Lower lobe of right lung (tissue), 2 donors: ENCODE results near the gene AJM1. TPM values are rescaled to one million over a fixed set of nuclear protein-coding genes. Genes with fewer than 3 reads are reported as not detected.

Experiments
- ATAC-seq, 2 donors: fragments of 200-7000 bp; cut with Tn5 transposase; one replicate each; pipeline ENCODE4 v1.9.1; 2020 to 2022; ENCODE audit warnings: mild to moderate bottlenecking in 2 of 2, moderate library complexity in 2 of 2
- DNase-seq: peaks from one replicate; pipeline ENCODE4 v3.0.0-alpha.2; 2020
- H3K27ac ChIP-seq: fragments of 200-600 bp; one replicate; pipeline ENCODE4 v1.8.0; 2022
- H3K27me3 ChIP-seq: fragments of 200-600 bp; one replicate; pipeline ENCODE4 v1.8.0; 2022; ENCODE audit warnings: low read depth
- H3K36me3 ChIP-seq: fragments of 200-600 bp; one replicate; pipeline ENCODE4 v1.8.0; 2022; ENCODE audit warnings: mild to moderate bottlenecking
- H3K4me1 ChIP-seq: fragments of 200-600 bp; one replicate; pipeline ENCODE4 v1.8.0; 2022
- H3K4me3 ChIP-seq: fragments of 200-600 bp; one replicate; pipeline ENCODE4 v1.8.0; 2022; ENCODE audit warnings: mild to moderate bottlenecking
- H3K9me3 ChIP-seq: fragments of 200-600 bp; one replicate; pipeline ENCODE4 v1.8.0; 2022
- intact Hi-C: fragments of 100-400 bp; cut with DNase I; formaldehyde crosslinking; loops from one replicate; pipeline ENCODE4 v1.11.0; 2022
- total RNA-seq: library from RNA; stranded (reverse); fragmentation: NEBNext Ultra II Directional; extraction: Animal tissue kit (Norgen Biotek cat#: 25700); gene quantifications from one replicate; pipeline ENCODE4 v1.2.1, GENCODE V29; 2021
- TF ChIP-seq, protein P1 (sequence below): fragments of 200-600 bp; IDR thresholded peaks from one replicate; pipeline ENCODE4 v1.8.0; 2022; ENCODE audit warnings: antibody characterized with exemption, mild to moderate bottlenecking
- donor health status: DM: no; HTN: yes; CAD: no; lungs with severe emphysema.

Gene AJM1
- total RNA-seq, 1 donor from 2014 or later = 3.5 TPM

DNA sequence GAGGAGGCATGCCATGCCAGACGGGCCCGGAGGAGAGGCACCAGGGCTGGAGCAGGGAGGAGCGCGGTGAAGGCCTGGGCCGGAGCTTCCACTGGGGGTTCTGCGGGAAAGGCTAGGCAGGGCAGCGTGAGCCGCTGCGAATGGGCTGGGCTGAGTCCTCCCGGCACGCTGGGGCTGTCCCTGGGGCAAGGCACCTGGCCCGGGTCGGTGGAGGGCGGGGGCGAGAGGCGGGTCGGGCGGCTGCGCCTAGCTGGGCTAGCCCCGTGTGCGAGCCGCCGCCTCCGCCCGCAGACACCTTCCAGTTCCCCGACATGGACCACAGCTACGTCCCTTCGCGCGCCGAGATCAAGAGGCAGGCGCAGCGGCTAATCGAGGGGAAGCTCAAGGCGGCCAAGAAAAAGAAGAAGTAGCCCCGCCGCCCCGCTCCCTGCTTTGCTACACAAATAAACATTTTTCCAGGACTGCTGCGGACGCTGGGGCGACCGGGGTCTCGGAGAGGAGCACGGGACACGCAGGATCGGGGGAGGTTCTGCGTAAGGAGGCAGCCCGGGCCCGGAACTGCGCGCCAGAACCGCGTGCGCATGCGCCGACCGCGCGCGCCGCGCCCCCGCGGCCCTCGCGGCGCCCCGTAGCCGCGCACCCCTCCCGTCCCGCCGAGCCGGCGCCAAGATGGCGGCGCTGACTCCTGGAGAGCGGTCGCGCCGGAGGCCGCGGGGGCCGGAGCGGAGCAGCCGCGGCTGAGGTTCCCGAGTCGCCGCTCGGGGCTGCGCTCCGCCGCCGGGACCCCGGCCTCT, 34.8 kb upstream of the AJM1 start, which contains the start of gene RABL6:
Gene RABL6, plus strand, starts transcription at position 668 of the 794 bp plus-strand sequence. CDS start 249 bp downstream, outside the sequence.
- peak within 1 kb of the TSS; percentile 92 for H3K4me3 ChIP-seq
- peaks cover 34% of the 10 kb centered on the region for H3K4me1 ChIP-seq
- TF ChIP-seq, protein P1, sequence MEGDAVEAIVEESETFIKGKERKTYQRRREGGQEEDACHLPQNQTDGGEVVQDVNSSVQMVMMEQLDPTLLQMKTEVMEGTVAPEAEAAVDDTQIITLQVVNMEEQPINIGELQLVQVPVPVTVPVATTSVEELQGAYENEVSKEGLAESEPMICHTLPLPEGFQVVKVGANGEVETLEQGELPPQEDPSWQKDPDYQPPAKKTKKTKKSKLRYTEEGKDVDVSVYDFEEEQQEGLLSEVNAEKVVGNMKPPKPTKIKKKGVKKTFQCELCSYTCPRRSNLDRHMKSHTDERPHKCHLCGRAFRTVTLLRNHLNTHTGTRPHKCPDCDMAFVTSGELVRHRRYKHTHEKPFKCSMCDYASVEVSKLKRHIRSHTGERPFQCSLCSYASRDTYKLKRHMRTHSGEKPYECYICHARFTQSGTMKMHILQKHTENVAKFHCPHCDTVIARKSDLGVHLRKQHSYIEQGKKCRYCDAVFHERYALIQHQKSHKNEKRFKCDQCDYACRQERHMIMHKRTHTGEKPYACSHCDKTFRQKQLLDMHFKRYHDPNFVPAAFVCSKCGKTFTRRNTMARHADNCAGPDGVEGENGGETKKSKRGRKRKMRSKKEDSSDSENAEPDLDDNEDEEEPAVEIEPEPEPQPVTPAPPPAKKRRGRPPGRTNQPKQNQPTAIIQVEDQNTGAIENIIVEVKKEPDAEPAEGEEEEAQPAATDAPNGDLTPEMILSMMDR = no peak
- peaks cover under 1% of the 10 kb centered on the region for H3K27me3 ChIP-seq
- peak within 1 kb of the TSS; percentile 92 for H3K27ac ChIP-seq
- ATAC-seq = peak; percentile 92 to 93
- H3K9me3 ChIP-seq = no peaks in the 10 kb centered on the region
- DNase-seq = peak; percentile 83
- peaks cover 12% of the 10 kb centered on the region for H3K36me3 ChIP-seq
- intact Hi-C loops = no loop called here

DNA sequence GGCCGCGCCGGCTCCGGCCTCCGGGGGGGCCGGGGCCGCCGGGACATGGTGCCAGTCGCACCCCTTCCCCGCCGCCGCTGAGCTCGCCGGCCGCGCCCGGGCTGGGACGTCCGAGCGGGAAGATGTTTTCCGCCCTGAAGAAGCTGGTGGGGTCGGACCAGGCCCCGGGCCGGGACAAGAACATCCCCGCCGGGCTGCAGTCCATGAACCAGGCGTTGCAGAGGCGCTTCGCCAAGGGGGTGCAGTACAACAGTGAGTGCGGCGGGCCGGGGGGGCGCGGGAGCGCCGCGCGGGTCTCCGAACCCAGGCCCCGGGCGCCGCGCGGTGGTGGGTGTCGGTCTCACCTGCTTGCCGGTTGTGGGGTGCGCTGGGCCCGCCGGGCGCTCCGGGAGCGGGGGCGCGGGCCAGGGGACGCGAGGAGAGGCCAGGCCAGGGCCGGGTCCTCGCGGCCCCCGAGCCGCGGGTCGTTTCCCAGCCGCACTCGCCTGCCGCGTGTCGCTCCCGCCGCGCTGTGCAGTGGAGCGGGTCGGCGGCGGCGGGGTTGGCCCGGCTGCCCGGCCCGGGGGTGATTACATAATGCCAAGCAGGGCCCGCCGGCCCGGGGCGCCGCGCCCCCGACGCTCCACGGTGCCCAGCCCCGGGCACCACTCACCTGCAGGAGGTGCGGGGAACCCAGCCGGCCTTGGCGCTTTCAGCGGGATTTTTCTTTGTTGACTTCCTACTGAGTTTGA, 34.0 kb upstream of the AJM1 start:
- H3K27me3 ChIP-seq = no peaks in the 10 kb centered on the region
- H3K4me1 ChIP-seq = peaks cover 34% of the 10 kb centered on the region
- peak overlapping the region; percentile 92 for H3K4me3 ChIP-seq
- DNase-seq = peak; percentile 62
- ATAC-seq = peak; percentile 16 to 46
- TF ChIP-seq, protein P1 = no peak
- H3K27ac ChIP-seq = peak overlapping the region; percentile 92
- no peaks in the 10 kb centered on the region for H3K9me3 ChIP-seq
- peaks cover 12% of the 10 kb centered on the region for H3K36me3 ChIP-seq
- intact Hi-C loops = no loop called here

DNA sequence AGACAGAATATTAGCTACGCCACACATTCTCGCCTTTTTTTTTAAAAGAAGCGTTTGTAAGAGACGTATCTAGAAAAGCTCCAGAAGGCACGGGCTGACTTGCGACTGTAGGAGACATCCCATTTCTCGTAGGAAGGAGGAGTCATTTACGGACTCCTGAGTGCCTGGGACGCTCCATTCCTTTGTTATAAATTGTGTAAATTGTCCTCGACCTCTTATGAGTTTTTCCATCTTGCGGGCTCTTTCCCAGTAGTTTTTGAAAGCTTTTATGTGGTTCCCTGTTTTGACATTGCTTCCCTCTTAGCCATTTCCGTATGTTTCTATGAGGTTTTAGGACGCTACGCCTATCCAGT, 33.5 kb upstream of the AJM1 start:
- peak overlapping the region; percentile 92 for H3K27ac ChIP-seq
- ATAC-seq (no peak), DNase-seq (peak; percentile 5)
- intact Hi-C loops = no loop called here
- peaks cover 34% of the 10 kb centered on the region for H3K4me1 ChIP-seq
- no peaks in the 10 kb centered on the region for H3K9me3 ChIP-seq
- no peaks in the 10 kb centered on the region for H3K27me3 ChIP-seq
- H3K4me3 ChIP-seq = peak overlapping the region; percentile 92
- peaks cover 12% of the 10 kb centered on the region for H3K36me3 ChIP-seq
- TF ChIP-seq, protein P1 = no peak

DNA sequence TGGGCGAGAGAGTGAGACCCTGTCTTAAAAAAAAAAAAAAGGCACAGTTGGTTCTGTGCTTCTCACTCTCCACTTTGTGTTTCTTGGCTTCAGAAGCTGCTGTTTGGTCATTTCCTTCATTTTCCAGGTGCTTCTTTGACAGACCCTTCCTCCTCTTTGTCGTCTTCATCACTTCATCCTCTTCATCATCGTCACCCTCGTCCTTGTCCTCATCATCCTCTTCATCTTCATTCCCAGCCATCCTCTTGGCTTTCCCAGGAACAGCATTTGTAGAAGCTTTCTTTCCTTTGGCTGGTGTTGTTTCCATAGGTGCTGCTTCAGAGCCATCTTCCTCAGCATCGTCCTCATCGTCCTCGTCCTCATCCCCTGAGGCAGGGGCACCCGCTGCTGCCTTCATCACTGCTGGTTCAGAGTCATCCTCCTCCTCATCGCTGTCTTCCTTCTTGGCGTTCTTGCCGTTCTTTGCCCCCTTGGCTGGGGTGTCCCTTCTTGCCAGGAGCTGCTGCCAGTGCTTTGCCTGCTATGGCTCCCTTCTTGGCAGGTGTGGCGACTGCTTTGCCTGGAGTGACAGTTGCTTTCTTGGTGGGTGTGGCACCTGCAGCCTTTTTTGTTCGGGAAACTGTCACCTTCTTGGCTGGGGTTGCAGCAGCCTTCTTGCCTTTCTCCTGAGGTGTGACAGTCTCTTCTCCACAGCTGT, 27.4 kb upstream of the AJM1 start:
- Histone ChIP-seq H3K4me3 (no peak overlapping the region), H3K27ac (no peak overlapping the region), H3K36me3 (peaks cover 22% of the 10 kb centered on the region), H3K27me3 (no peaks in the 10 kb centered on the region), H3K4me1 (peaks cover 7% of the 10 kb centered on the region), H3K9me3 (no peaks in the 10 kb centered on the region)
- intact Hi-C loops = no loop called here
- DNase-seq (no peak), ATAC-seq (no peak)
- TF ChIP-seq, protein P1 = no peak

DNA sequence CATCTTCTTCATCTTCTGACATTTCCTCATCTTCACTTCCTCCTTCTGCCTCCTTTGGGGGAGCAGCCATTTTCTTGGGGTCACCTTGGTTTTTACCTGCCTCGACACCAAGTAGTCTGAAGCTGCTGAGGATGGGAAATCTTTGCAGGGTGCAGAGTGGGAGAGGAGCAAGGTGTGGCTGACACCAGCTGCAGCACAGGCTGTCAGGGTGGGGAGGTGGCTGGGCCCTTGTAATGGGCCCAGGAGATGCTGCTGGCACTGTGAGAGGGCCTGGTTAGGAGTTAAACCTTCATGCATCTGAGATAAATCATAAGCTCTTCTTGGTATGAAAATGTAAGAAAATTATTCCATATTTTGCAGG, 26.9 kb upstream of the AJM1 start:
- intact Hi-C loops = no loop called here
- peaks cover 17% of the 10 kb centered on the region for H3K36me3 ChIP-seq
- DNase-seq (no peak), ATAC-seq (no peak)
- H3K9me3 ChIP-seq = no peaks in the 10 kb centered on the region
- H3K27ac ChIP-seq = no peak overlapping the region
- H3K4me3 ChIP-seq = no peak overlapping the region
- peaks cover 2% of the 10 kb centered on the region for H3K4me1 ChIP-seq
- TF ChIP-seq, protein P1 = no peak
- no peaks in the 10 kb centered on the region for H3K27me3 ChIP-seq
